Effector memory CD4-positive, alpha-beta T cell (primary cell): ENCODE measurements around the gene TEDC1.
A peak's percentile ranks its signal among the peaks of the same experiment; 100 is the strongest.

Experiments used
- DNase-seq, 3 donors: peaks; one replicate each; pipeline ENCODE4 v3.0.0-alpha.2; 2020
- H3K27ac ChIP-seq: 2 replicates; pipeline ENCODE4 v1.7.0; 2013; ENCODE audit warnings: mild to moderate bottlenecking, low read length, moderate library complexity; ENCODE audit not compliant: insufficient read depth, poor library complexity, severe bottlenecking
- H3K27me3 ChIP-seq: replicated peaks from 2 replicates; pipeline ENCODE4 v1.7.0; 2013; ENCODE audit warnings: mild to moderate bottlenecking, low read length; ENCODE audit not compliant: insufficient read depth, control insufficient read depth, poor library complexity, severe bottlenecking
- H3K36me3 ChIP-seq: 2 replicates; pipeline ENCODE4 v1.7.0; 2013; ENCODE audit warnings: mild to moderate bottlenecking, low read length, moderate library complexity; ENCODE audit not compliant: control insufficient read depth, insufficient read depth
- H3K4me1 ChIP-seq: 2 replicates; pipeline ENCODE4 v1.7.0; 2013; ENCODE audit warnings: low read length, mild to moderate bottlenecking; ENCODE audit not compliant: control insufficient read depth, insufficient read depth, poor library complexity, severe bottlenecking
- H3K4me3 ChIP-seq: 2 replicates; pipeline ENCODE4 v1.7.0; 2013; ENCODE audit warnings: low read length, low read depth, mild to moderate bottlenecking; ENCODE audit not compliant: insufficient read depth, poor library complexity, severe bottlenecking
- H3K9me3 ChIP-seq: 2 replicates; pipeline ENCODE4 v1.7.0; 2013; ENCODE audit warnings: mild to moderate bottlenecking, low read length, moderate library complexity; ENCODE audit not compliant: control insufficient read depth

Gene TEDC1

DNA sequence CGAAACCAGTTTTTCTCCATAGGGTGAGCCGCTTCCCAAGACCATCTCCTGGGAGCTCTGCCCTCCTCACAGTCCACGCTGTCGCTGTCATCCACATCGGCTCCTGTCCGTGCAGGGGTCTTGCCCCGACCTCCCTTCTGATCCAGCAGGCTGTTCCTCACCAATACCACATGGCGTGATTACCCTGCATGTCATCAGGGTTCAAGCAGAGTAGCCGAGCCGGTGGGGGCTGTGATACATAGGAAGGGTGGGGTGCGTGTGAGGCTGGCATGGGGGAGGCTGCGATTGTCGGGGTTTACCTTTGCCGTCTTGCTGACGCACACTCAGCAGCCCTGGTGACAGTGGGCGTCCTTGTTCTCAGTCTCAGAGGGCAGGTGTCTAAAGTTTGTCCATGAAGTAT is 17.0 kb downstream of the TEDC1 start:
- Histone ChIP-seq H3K27me3 (no peaks in the 10 kb centered on the region), H3K36me3 (no peaks in the 10 kb centered on the region), H3K4me3 (no peak overlapping the region), H3K27ac (no peak overlapping the region), H3K9me3 (no peaks in the 10 kb centered on the region), H3K4me1 (no peaks in the 10 kb centered on the region)
- DNase-seq: no peak

DNA sequence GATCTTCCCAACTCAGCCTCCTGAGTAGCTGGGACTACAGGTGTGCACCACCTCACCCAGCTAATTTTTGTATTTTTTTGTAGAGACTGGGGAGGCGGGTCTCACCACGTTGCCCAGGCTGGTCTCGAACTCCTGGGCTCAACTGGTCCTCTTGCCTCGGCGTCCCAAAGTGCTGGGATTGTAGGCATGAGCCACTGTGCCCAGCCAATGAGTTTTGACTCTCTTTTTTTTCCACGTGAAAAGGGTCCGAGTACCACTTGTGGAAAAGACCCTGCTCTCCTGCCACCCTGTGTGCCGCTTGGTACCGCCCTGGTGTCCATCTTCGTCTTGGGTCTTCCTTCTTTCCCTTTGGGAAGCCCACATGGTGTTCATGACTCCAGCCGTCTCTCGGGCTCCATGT is 17.6 kb downstream of the TEDC1 start:
- H3K4me3 ChIP-seq: no peak overlapping the region
- H3K4me1 ChIP-seq: no peaks in the 10 kb centered on the region
- H3K36me3 ChIP-seq: no peaks in the 10 kb centered on the region
- no peaks in the 10 kb centered on the region for H3K9me3 ChIP-seq
- no peak overlapping the region for H3K27ac ChIP-seq
- no peak for DNase-seq
- no peaks in the 10 kb centered on the region for H3K27me3 ChIP-seq

DNA sequence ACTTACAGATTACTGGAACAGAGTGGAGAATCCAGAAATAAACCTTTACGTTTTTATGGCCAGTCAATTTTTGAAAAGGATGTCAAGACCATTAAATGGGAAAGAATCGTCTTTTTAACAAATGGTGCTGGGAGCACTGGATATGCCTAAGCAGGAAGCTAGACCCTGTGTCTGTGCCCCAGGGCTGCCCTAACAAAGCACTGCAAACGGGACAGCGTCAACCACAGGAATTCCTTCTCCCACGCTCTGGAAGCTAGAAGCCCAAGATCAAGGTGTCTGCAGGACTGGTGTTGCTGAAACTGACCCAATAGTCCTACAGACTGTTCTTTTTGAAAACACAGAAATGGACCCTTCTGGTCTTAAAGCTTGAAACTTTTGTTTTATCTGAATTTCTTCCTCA is 26.1 kb downstream of the TEDC1 start:
- no peaks in the 10 kb centered on the region for H3K9me3 ChIP-seq
- no peaks in the 10 kb centered on the region for H3K36me3 ChIP-seq
- H3K4me3 ChIP-seq: no peak overlapping the region
- no peaks in the 10 kb centered on the region for H3K27me3 ChIP-seq
- H3K4me1 ChIP-seq: no peaks in the 10 kb centered on the region
- no peak for DNase-seq
- no peak overlapping the region for H3K27ac ChIP-seq

DNA sequence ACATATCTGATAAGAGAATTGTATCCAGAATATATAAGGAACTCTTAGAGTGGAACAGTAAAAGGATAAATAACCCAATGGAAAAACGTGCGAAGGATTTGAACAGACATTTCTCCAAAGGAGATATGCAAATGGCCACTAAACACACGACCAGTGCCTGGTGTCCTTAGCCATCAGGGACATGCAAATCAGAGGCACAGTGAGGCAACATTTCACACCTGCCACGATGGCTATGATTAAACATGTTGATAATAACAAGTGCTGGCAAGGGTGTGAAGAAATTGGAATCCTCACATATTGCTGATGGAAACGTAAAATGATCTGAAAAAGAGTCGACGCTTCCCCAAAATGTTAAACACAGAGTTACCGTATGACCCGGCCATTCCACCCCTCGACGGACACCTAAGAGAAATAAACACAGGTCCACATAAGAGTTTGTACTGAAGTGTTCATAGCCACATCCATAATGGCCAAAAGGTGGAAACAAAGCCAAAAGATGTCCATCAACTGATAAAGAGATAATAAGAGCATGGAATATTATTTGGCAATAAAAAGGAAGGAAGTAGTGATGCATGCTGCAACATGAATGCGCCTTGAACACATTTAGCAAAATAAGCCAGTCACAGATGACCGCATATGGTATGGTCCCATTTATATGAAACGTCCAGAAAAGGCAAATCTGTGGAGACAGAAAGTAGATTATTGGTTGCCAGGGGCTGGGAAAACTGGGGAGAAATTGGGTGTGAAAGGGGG is 29.1 kb downstream of the TEDC1 start:
- no peaks in the 10 kb centered on the region for H3K36me3 ChIP-seq
- DNase-seq: no peak
- no peak overlapping the region for H3K4me3 ChIP-seq

DNA sequence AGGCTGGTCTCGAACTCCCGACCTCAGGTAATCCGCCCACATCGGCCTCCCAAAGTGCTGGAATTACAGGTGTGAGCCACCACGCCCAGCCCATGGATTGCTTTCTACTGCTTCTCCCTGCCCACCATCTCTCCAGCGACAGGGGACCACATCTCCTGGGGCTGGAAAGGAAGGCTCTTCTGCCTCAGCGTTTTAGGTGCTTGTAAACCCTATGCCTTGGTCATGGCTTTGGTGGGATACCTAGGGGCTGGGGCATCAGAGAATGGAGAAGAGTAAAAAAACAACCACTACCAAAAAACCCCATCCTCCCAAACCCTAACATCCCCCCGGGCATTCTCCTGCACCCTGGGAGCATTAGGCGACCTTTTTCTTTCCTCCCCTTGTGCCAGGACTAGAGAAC is 34.3 kb downstream of the TEDC1 start:
- Histone ChIP-seq H3K36me3 (no peaks in the 10 kb centered on the region), H3K27ac (no peak overlapping the region), H3K4me1 (peaks cover 37% of the 10 kb centered on the region), H3K9me3 (no peaks in the 10 kb centered on the region), H3K27me3 (peaks cover 2% of the 10 kb centered on the region), H3K4me3 (no peak overlapping the region)
- no peak for DNase-seq

More for the DNA sequence above, 29.1 kb downstream of the TEDC1 start:
- no peak overlapping the region for H3K27ac ChIP-seq
- no peaks in the 10 kb centered on the region for H3K27me3 ChIP-seq
- no peaks in the 10 kb centered on the region for H3K4me1 ChIP-seq
- no peaks in the 10 kb centered on the region for H3K9me3 ChIP-seq

DNA sequence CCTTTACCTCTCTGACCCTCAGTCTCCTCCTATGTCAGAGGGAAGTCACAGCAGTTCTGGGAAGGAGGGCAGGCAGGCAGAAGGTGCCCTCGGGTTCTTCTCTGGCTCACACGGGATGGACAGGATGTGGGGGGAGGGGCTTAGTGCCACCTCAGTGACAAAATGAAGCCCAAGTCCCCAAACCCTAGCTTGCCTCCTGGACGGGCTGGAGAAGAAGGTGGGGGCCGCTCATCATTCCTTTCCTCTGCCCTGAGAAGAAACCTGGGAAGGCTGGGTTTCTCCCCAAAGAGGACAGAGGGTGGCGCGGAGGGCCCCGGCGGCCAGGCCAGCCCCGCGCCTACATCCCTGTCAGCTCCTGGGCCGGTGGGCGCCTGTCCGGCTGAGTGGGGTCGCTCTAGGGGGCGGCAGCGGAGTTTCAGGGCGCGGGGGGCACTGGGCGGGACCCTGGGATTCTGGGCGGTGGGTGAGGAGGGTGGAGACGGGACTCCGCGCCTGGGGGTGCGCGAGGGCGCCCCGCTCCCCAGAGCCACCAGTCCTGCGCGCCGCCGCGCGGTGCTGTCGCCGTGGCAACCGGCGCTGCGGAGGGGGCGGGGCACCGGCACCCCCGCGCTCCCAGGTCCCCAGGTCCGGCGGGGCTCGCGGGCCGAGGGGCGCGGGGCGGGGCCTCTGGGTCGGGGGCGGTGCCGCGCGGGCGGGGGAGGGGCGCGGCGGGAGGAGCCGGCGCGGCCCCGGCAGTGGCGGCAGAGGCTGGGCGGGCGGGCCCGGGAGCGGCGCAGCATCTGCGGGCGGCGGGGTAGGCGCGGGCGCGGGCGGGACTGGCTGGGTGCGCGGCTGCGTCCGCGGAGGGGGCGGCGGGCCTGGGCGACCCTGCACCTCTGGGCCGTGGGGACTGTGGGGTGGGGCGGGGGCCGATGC is 35.1 kb downstream of the TEDC1 start, which contains the start of gene TMEM121:
TSS of gene TMEM121 (plus strand) at position 723 of the 915 bp plus-strand sequence. CDS start 2,252 bp downstream, outside the sequence.
- Histone ChIP-seq H3K4me1 (peaks cover 37% of the 10 kb centered on the region), H3K4me3 (peak within 1 kb of the TSS; percentile 58), H3K27ac (no peak within 1 kb of the TSS), H3K27me3 (peaks cover 2% of the 10 kb centered on the region), H3K36me3 (no peaks in the 10 kb centered on the region), H3K9me3 (no peaks in the 10 kb centered on the region)
- DNase-seq: peak; percentile 25 to 35 (median 31)

DNA sequence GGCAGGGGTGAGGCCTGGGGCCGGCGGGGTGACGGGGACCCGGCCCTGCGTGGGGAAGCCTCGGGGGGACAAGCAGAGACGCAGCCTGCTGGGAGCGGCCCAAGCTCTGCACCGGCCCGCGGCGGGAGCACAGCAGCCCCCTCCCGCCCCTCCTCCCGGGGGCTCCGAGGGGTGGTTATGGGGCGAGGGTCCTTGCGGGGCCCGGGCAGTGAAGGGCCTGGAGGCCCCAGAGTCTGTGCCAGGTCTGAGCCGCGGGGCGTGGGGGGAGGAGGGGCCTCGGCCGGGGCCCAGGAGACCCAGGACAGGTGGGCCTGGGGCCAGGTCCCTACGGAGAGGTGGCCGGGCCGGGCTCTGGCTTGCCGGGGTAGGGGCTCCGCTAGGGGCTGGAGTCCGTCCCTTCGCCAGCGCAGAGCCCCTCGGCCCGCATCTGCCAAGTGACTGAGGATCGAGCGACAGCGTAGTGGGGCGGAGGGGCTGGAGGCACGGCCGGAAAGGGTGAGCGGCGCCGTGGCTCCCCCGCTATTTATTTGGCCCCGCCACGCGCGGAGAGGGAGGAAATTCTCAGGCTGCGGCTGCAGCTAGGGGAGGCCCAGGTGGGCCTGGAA is 35.8 kb downstream of the TEDC1 start:
- DNase-seq: no peak

DNA sequence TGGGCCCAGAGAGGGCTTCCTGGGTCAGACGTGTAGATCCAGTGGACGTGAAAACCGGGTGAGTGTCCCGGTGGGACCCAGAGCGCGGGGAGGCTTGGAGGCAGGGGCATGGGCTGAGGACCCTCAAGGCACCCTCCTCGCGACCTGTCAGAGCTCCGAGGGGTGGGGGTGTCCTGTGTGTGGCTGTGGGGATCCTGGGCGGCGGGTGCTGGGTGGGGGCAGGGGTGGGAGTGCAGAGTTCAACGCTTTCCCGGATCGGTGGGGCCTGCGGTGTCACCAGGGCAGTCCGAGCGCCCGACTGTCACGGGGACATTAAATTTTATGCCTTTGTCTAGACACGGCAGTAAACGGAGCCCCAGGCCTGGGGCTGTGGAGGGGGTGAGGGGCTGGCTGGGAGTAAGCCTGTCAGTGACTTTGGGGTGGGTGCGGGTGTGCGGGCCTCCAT is 36.4 kb downstream of the TEDC1 start:
- Histone ChIP-seq H3K4me3 (peak overlapping the region; percentile 58), H3K9me3 (no peaks in the 10 kb centered on the region), H3K27me3 (peaks cover 2% of the 10 kb centered on the region), H3K27ac (no peak overlapping the region), H3K36me3 (no peaks in the 10 kb centered on the region), H3K4me1 (peaks cover 37% of the 10 kb centered on the region)
- DNase-seq: no peak

More for the DNA sequence above, 35.8 kb downstream of the TEDC1 start:
- peak overlapping the region; percentile 58 for H3K4me3 ChIP-seq
- H3K27me3 ChIP-seq: peaks cover 2% of the 10 kb centered on the region
- no peaks in the 10 kb centered on the region for H3K9me3 ChIP-seq
- H3K27ac ChIP-seq: no peak overlapping the region
- no peaks in the 10 kb centered on the region for H3K36me3 ChIP-seq
- H3K4me1 ChIP-seq: peaks cover 37% of the 10 kb centered on the region

DNA sequence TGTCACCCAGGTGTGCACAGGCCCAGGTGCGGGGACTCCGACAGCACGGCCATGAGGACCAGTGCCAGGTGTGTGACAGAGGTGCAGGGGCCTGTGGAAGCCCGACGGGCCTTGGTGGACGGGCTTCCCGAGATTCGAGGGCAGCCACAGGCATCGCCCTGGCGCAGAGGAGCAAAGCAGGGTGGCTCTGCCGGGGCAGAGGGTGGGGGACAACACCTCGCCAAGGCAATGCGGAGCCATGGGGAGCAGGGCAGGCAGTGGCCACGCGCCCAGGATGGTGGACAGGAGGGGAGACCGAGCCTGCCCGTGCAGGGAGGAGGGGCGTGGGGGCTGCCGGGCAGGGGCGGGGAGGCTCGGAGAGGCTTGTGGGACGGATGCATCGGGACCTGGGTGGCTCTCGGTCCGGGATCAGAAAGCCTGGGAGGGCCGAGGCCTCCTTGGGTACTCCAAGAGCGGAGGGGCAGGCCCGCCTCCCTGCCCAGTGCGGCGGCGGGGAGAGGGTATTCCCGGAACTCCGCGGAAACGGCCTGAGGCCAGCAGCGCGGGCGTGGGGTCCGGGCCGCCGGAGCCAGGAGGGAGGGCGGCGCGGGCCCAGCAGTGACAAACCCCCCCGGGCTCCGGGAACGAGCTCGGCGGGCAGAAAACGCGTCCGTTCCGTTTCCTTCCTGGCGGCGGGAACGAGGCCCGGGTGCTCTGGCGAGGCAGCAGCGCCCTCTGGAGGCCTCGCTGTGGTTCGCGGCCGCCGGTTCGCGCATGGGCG is 37.0 kb downstream of the TEDC1 start:
- Histone ChIP-seq H3K27ac (no peak overlapping the region), H3K9me3 (no peaks in the 10 kb centered on the region), H3K4me1 (peaks cover 37% of the 10 kb centered on the region), H3K4me3 (peak overlapping the region; percentile 58), H3K27me3 (peaks cover 2% of the 10 kb centered on the region), H3K36me3 (no peaks in the 10 kb centered on the region)
- DNase-seq: peak; percentile 61 to 67 (median 66)
